ENCODE data around the gene EVA1A. TPM values are rescaled to one million over a fixed set of nuclear protein-coding genes. Genes with fewer than 3 reads are reported as not detected.

The EVA1A gene
- total RNA-seq, 1 experiment from 2014 or later: 9.7 TPM

DNA sequence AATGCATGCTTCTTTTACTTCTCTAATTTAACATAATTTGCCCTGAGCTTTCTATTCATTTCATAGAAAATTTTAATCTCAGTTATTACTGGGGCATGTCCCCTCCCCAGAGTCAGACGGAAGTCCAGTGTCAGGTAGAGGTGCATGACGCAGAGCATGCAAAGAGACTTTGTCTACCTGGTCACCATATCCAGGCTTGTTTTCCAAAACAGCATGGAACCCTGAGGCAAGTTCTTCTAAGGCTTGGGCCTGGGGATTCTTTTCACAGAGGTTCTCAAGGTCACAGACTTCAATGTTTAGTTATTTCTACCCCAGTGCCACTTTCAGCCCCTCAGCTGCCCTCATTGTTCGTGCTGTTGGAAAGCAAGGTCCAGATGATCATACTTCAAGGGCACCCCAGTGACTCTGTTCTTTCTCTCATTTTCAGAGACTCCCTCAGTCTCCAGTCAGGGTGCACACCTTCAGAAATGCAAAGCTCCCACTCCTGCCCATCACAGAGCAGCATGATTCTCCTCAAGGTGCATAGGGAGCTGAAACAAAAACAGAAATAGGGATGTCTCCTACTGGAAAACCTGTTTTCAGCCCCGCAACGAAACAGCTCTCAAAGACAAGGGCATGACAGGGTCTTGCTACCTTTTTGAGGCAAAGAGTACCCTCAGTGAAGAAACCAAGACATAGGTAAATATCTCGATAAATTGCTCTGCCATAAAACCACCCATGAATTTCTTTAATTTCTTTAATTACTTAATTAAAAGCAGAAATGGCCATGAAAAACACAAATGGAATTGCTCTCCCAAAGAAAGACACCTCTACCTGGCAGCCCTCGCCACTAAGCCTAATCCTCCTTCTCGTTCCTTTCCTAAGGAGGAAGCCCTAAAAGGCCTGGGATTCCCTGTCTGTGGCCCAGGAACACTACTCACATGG lies 9.5 kb upstream of the EVA1A start:
- in situ Hi-C loops (cut with HindIII; ENCODE audit: low pct_unique_long_range_greater_than_20kb, low sequenced_read_pairs): no loop called here
- DNase-seq (ENCODE audit: low read depth, low spot score): no peak

DNA sequence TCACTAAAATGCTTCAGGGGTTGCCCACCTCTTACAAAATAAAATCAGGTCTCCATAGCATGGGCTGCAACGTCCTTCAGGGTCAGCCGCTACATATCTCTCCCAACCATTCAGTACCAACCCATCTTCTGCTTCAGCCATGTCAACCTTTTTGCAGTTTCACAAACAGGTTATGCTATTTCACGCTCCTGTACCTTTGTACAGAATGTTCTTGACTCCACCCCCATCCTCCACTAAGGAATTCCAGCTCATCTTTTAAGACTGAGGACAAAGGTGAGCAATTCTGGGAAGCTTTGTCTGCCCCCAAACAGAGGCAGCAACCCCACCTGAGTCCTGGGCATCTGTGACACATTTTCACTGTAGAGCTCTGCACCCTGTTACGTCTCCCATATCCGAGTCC lies 8.8 kb upstream of the EVA1A start:
- in situ Hi-C loops (cut with HindIII; ENCODE audit: low pct_unique_long_range_greater_than_20kb, low sequenced_read_pairs): no loop called here
- DNase-seq (ENCODE audit: low read depth, low spot score): no peak

DNA sequence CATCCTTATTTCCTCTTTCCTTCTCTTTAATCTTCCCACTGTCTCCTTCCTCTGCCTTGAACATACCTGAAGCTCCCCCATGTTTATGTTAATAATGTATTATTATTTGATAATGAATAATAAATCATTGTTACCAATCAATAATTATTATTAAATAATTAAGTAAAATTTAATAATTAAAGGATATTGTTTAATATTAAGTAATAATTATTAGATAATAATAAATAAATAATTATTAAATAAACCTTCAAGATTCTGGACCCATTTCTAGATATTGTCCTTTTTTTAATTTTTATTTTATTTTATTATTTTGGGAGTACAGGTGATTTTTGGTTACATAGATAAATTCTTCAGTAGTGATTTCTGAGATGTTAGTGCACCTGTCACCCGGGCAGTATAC lies 7.4 kb upstream of the EVA1A start:
- in situ Hi-C loops (cut with HindIII; ENCODE audit: low pct_unique_long_range_greater_than_20kb, low sequenced_read_pairs): no loop called here

DNA sequence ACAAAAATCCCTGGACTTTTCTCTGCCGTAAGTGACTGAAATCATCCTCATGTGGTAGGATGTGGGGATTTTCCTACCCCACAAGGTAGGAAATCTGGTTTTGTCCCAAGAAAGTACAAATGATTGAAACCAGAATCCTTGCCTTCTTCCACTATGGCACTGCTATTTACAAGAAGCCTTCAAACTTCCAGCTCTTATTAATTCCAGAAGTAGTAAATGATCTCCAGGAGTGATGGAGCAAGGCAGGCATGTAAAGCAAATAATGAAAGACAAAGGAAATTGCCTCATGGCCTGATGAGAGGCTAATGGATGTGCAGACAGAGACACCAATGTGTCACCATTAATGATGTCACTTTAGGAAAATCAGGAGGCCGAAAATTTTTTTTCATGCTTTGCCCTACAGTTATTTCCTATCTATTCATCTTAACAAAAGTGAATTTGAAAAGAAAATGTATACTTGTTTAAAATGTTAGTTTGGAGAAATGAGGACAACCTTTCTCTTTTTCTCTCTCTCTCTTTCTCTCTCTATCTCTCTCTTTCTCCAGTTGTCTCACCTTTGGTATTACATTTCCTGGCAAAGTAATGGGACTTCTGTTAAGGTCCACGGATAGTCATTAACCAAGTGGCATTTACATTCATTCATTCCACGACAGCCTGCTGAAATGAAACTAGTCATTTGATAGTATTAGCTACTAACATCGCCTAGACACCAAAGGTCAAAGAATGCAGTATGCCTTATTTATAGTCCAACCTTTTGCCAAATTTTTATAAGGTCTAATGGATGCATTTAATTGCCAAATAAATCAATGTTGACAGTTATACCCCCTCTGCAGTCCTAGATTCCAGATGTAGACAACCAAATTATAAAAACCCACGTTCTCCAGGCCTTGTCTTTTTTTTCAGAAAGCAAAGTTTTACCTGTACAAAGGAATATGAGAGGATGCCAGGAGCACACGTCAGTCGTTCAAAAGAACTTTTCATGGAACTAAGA lies 5.0 kb upstream of the EVA1A start:
- DNase-seq (ENCODE audit: low read depth, low spot score): no peak

More for the DNA sequence above, 7.4 kb upstream of the EVA1A start:
- DNase-seq (ENCODE audit: low read depth, low spot score): no peak

DNA sequence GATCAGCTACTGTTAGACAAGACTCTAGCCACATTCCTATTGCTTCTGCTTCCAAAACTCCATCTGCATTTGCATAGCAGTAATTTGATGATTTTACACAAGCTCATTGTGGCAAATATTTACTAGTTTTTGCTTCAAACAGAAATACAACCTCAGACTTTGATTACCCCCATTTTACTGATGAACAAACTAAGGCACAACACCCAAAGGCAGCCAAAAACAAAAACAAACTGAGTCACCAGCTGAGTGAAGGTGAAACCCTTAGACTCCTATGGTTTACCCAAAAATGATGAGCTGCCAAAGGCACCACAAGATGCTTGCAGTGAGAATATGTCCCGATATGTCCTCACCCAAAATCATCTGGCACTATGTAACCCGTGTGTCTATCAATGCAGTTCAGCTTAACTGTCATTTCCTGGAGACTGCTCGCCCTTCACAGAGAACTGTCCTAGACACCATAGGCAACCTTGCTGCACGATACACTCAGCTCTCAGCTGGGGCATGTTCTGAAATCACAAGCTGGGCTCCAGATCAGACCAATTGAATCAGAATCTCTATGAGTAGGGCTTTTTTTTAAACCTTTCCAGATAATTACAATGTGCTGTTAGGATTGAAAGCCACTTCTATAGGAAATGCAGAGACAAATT lies 4.1 kb upstream of the EVA1A start:
- in situ Hi-C loops (cut with HindIII; ENCODE audit: low pct_unique_long_range_greater_than_20kb, low sequenced_read_pairs): no loop called here

More for the DNA sequence above, 5.0 kb upstream of the EVA1A start:
- in situ Hi-C loops (cut with HindIII; ENCODE audit: low pct_unique_long_range_greater_than_20kb, low sequenced_read_pairs): no loop called here

DNA sequence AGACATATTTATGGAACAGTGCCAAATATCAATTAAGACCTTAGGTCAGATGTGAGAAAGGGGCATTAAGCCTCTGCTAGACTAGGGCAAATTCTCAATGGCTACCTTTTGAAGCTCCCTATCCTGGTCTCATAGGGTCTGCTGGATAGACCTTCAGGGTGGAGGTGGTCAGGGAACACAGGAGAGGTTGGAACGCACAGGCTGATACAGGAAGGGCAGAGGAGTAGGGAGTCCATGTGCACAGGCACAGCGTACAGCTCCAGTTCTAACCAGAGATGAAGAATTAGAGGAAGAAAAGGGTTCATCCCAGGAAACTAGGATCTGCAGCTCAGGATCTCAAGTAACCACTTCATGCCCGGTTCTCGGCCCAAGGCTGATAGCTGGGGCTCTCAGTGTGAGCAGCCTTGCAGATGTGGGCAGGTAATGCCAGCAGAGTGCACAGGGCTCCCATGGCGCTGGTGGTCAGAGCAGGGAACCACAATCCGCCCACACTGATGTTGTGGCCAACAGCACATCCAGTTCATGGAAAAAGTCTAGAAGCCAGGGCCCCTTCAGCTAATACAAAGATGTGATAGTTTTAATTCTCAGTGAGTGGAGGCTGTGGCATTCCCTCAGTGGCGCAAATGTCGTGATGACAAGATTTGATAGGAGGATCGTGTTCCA lies 3.4 kb upstream of the EVA1A start:
- no peak for DNase-seq (ENCODE audit: low read depth, low spot score)
- in situ Hi-C loops (cut with HindIII; ENCODE audit: low pct_unique_long_range_greater_than_20kb, low sequenced_read_pairs): no loop called here

More for the DNA sequence above, 4.1 kb upstream of the EVA1A start:
- no peak for DNase-seq (ENCODE audit: low read depth, low spot score)

DNA sequence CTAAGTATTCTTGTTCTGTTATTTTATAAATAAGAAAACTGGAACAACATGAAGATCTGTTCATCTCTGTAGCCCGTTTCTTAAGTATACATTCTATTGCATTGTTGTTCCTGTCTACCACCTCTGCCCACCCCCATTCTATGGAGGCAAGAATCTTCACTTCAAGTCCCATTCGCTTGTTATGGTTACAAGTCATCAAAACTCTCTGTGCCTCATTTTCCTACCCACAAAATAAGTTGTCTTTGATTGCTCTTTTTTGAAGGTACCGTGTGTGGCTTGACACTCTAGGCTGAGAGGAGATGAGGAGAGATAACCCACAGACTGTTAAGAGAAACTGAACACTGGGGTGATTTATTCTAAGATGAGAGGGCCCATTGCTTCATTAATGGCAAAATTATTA lies 2.9 kb upstream of the EVA1A start:
- DNase-seq (ENCODE audit: low read depth, low spot score): no peak
- in situ Hi-C loops (cut with HindIII; ENCODE audit: low pct_unique_long_range_greater_than_20kb, low sequenced_read_pairs): no loop called here

DNA sequence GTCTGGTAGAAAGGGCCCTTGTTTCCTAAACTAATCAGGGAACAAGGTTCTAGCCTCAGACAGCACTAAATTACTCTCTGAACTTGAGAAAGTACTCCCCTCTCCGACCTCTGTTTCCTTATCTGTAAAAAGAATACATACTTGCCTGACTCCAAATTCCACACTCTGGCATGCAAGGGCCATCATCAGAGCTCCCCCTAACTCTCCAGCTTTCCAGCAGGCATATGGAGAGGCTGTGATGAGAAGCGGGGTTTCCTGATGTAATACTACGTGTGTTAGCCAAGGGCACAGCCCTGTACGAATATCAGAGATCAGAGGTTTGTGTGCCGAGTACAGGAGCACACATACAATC lies 1.8 kb upstream of the EVA1A start:
- in situ Hi-C loops (cut with HindIII; ENCODE audit: low pct_unique_long_range_greater_than_20kb, low sequenced_read_pairs): no loop called here
- DNase-seq (ENCODE audit: low read depth, low spot score): no peak

DNA sequence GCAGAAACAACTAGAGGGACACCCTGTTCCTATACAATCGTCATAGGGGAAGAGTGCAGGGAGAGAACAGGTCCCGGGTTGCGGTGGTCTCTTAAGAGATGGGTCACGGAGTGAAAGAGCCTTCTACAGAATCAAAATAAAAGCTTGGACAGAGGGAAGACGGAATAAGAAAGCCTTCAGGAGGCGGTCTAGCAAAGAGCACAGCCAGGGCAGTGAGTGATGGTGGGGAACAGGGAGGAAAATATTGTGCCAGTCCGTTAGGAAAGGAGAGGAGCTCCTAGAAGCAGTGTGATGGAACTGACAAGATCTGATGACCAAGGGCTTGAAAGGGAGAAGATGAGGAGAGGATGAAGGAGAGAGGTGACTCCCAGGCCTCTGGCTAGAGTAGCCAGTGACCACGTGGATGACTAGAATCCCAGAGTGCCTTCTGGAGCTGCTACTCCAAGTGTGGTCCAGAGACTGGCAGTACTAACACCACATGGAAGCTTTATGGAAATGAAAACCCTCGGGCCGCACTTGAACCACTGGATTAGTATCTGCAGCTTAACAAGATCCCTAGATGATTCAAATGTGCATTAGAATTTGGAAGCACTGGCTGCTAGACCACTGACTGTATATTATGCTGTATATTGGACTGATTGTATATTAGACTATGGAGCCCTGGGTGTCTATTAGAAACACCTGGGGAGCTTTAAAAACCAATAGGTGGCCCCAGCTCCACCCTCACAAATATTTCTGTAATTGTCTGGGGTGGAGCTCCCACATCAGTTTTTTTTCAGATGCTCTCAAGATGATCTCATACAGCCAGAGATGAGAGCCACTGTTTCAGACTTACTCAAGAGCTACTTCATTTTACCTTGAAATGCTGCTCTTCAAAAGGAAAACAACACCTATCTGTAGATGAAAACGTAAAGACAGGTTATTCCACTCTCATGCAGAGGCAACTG lies 1.1 kb upstream of the EVA1A start:
- no peak for DNase-seq (ENCODE audit: low read depth, low spot score)
- in situ Hi-C loops (cut with HindIII; ENCODE audit: low pct_unique_long_range_greater_than_20kb, low sequenced_read_pairs): no loop called here

DNA sequence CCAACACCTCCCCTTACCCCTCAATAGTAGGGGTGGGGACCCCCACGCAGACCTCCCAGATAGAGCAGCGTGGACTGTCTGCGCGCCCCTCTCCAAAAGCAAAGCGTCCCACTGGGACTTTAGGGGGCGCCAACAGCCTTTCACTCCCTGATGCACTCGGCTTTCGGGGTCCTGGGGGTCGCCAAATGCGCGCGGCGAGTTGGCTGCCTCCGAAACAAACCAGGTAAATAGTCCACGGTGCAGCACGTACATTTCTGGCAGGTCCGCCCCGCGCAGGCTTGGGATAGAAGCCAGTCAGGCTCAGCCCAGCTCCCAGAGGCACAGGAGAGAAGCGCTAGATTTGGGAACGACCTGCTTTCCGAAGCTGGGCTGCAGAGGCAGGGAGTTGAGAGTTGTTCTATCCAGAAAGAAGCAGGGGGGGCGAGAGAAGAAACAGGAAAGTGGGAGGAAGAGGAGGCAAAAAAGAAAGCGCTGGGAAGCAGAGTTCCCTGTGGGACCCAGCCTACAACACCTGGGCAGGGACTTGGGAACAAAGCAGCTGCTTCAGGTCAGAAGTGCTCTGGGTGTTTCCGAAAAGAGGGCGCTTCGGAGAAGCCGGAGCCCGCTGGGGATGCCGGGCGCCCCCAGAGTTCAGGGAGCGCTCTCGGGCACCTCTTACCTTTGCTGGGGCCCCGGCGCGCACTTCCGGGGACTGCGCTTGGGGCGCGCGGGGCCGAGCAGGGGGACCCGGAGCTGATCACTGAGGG lies 544 bp downstream of the EVA1A start:
- peak; percentile 44 for DNase-seq (ENCODE audit: low read depth, low spot score)
- in situ Hi-C loops (cut with HindIII; ENCODE audit: low pct_unique_long_range_greater_than_20kb, low sequenced_read_pairs): no loop called here

DNA sequence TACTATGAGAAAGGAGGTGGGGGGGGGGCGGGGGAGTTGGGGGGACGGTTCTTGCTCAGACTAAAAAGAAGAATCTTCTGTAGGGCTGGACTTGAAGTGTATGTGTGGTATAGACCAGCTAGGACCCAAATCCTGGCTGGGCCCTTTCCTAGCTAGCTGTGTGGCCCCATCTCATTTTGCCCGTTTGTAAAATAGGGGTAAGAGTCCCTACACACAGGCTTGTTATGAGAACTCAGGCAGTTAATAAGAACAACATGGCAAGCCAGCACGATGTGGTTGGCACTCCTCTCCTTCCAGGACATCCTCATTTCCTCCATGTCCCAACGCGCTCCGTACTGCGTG lies 1.1 kb downstream of the EVA1A start:
- in situ Hi-C loops (cut with HindIII; ENCODE audit: low pct_unique_long_range_greater_than_20kb, low sequenced_read_pairs): no loop called here
- no peak for DNase-seq (ENCODE audit: low read depth, low spot score)

DNA sequence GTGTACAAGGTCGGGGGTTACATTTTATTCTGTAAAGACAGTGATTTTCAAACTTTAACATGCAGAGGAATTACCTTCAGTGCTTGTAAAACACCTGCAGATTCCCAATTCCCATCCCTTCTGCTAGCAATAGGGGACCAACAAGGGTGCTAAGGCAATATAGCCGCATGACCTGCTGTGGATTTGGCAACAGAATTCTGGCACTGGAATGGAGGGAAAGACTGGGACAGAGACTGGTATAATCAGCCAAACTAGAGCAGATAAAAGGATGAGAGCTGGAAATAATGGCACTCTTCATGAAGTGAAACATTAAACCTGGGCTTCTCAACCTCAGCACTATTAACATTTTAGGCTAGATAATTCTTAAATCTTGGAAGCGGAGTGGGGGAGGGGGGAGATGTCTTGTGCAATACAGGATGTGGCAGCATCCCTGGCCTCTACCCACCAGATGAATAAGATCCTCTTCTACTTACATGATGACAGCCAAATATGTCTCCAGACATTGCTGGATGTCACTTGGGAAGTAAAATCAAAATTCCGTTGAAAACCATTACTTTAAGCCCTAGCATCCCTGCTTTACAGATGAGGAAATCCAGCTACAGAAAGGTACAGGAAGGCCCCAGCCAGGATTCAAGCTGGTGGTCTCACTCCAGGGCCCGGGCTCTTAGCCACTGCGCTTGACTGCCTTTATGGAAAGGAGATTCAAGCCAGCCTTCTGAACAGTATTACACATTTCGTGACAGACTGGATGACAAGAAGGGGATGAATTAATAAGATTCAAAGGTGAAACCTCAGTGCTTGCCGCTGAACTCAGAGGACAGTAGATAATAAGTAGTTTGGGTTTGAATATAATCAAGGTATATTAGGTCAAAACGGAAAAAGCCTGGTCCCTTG lies 1.7 kb downstream of the EVA1A start:
- no peak for DNase-seq (ENCODE audit: low read depth, low spot score)
- in situ Hi-C loops (cut with HindIII; ENCODE audit: low pct_unique_long_range_greater_than_20kb, low sequenced_read_pairs): no loop called here

DNA sequence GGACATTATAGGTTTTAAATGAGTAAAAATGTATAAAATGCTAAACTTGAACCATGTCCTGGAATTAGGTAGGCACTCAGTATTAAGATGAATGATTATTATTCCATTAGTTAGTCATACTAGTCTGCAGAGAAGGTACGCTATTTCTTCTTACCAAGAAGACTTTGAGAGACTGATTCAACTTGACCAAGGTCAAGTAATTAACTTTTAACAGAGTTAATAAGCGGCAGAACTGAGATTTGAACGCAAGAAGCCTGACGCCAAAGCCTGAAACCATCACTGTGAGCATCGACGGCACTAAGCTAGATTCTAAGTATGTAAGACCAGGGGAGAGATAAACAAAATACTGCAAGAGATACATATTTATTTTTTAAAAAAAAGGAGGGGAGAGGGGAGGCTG lies 2.6 kb downstream of the EVA1A start:
- no peak for DNase-seq (ENCODE audit: low read depth, low spot score)
- in situ Hi-C loops (cut with HindIII; ENCODE audit: low pct_unique_long_range_greater_than_20kb, low sequenced_read_pairs): no loop called here

DNA sequence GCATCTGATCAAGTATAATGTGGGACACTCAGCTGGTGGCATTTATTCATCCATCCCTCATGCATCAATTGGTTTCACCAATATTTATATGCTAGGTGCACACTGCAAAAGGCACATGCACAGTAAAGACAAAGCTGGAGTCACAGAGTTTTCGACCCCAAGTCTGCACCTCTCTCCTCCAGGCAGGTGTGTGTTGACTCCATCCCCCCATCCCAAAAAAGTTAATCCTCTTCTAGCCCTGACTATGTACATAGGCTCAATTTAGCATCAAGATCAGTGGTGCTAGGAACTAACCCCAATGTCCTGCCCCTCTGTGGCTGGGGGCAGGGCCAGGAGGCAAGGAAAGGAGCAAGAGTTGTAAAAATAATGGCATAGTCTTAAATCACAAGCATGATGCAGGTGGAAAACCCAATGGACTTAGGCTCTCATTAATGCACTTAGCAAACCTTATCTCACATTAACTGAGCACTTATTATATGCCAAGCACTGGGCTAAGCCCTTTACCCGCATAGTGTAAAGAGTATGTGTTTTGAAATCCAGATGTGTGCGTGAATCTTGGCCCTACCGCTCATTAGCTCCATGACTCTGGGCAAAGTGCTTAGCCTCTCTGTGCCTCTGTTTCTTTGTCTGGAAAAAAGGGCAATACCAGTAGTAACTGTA lies 3.1 kb downstream of the EVA1A start:
- in situ Hi-C loops (cut with HindIII; ENCODE audit: low pct_unique_long_range_greater_than_20kb, low sequenced_read_pairs): no loop called here
- DNase-seq (ENCODE audit: low read depth, low spot score): no peak

All from SK-MEL-5 (cell line).